ENCODE results near the gene ANKRD36C. TPM values are rescaled to one million over a fixed set of nuclear protein-coding genes. Genes with fewer than 3 reads are reported as not detected.
"Not testable (repeated sequence)": the region's sequence is repeated elsewhere in the genome, so short reads cannot be mapped to it uniquely, and the experiment has no call there.

Gene ANKRD36C
- total and polyA plus RNA-seq, 2 experiments from 2014 or later, result 16.2 to 16.8 TPM

DNA sequence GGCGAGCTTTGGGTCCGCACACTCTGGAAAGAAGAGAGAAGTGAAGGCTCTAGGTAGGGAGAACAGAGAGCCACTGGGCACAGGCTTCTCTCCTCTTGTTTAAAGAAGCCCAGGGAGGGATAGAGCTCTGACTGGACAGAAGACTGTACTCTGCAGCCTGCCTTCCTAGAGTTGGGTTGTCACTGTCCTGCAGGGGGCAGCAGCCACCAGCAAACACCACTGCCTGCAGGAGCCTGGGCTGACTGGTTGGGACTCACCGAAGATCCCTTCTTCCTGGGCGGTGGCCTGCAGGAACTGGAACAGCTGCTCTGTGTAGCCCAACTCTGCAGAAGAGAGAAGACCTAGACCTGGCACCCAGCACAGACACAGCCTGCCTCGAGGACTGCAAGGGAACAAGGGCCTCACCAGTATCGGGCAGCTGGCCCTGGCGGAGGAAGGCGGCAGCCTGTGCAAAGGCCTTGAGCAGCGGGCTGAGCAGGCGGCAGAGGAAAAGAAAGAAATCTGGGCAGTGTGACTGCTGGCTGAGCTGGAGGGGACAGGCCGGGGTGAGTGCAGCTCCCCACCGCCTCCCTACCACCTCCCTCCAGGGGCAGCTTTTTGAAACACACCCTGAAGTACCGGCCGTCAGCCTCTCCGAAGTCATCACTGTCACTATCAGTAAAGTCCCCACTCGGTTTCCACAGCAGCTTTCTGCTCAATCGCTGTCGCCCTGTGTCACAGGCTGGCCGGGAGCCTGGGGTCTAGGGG lies 31.2 kb upstream of the ANKRD36C start:
- not testable (repeated sequence) for H3K36me3 Mint-ChIP-seq (ENCODE audit: low read depth); H3K27ac Mint-ChIP-seq; H3K4me3 ChIP-seq; H2AFZ ChIP-seq; H3K4me3 Mint-ChIP-seq; H3K9me3 Mint-ChIP-seq; H3K79me2 ChIP-seq (replicated peaks; ENCODE audit: insufficient read depth); H3K27me3 ChIP-seq (ENCODE audit: insufficient read depth); H3K4me1 ChIP-seq (ENCODE audit: insufficient read depth); H4K20me1 ChIP-seq (replicated peaks; ENCODE audit: insufficient read depth); H3K27ac ChIP-seq (ENCODE audit: low read depth); H3K9me2 ChIP-seq (ENCODE audit: insufficient read depth); H3K4me1 Mint-ChIP-seq; H3F3A ChIP-seq (replicated peaks; ENCODE audit: low read depth); H3K4me2 ChIP-seq; H3K36me3 ChIP-seq (ENCODE audit: insufficient read depth)
- peaks cover 12% of the 10 kb centered on the region for H3K27me3 Mint-ChIP-seq (ENCODE audit: insufficient read depth, low read depth, poor library complexity)
- TF ChIP-seq, protein P1, sequence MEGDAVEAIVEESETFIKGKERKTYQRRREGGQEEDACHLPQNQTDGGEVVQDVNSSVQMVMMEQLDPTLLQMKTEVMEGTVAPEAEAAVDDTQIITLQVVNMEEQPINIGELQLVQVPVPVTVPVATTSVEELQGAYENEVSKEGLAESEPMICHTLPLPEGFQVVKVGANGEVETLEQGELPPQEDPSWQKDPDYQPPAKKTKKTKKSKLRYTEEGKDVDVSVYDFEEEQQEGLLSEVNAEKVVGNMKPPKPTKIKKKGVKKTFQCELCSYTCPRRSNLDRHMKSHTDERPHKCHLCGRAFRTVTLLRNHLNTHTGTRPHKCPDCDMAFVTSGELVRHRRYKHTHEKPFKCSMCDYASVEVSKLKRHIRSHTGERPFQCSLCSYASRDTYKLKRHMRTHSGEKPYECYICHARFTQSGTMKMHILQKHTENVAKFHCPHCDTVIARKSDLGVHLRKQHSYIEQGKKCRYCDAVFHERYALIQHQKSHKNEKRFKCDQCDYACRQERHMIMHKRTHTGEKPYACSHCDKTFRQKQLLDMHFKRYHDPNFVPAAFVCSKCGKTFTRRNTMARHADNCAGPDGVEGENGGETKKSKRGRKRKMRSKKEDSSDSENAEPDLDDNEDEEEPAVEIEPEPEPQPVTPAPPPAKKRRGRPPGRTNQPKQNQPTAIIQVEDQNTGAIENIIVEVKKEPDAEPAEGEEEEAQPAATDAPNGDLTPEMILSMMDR (conservative IDR thresholded peaks at IDR 0.05; ENCODE audit: low read depth in 2 of 2), result peak; percentile 74 to 89
- DNase-seq (ENCODE audit: low spot score) (peak; percentile 85), ATAC-seq (peak; percentile 95)

DNA sequence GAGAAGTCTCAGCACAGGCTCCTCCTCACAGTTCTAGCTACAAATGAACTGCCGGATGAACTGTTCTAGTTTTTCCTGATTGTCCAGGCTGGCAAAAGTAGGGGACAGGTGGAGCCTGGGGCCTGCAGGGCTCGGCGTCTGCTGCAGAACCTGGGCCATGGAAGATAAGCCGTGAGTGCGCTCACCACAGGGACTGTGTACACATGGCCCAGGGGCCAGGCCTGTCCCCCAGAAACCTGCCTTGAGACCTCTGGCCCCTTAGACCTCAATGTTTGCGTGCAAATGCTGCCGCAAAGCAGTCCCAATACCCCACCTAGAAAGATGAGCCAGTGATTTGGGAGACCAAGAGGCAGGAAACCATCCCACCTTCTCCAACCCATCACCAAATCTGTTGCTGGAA lies 30.5 kb upstream of the ANKRD36C start:
- ATAC-seq; DNase-seq (ENCODE audit: low spot score): not testable (repeated sequence)

DNA sequence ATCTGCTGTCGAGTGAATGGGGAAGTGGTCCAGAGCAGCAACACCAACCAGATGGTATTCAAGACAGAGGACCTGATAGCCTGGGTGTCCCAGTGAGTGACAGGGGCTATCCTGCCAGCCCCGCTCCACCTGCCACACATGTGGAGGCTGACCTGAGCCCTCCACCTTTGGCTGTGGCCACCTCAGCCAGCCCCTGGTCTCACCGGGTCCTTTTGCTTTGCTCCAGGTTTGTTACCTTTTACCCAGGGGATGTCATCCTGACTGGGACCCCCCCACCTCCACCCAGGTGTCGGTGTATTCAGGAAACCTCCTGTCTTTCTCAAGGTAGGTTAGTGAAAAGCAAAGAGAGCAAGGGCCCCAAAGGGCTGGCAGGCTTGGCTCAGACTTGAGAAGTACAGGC lies 29.5 kb upstream of the ANKRD36C start:
- not testable (repeated sequence) for H3K36me3 ChIP-seq (ENCODE audit: insufficient read depth); H3K9me3 Mint-ChIP-seq; H4K20me1 ChIP-seq (replicated peaks; ENCODE audit: insufficient read depth); H3K36me3 Mint-ChIP-seq (ENCODE audit: low read depth); H3K27ac Mint-ChIP-seq; H3K79me2 ChIP-seq (replicated peaks; ENCODE audit: insufficient read depth); H3K4me1 Mint-ChIP-seq; DNase-seq (ENCODE audit: low spot score); H3K9me2 ChIP-seq (ENCODE audit: insufficient read depth); ATAC-seq; H3K4me1 ChIP-seq (ENCODE audit: insufficient read depth); H3K4me3 Mint-ChIP-seq; H3K27me3 ChIP-seq (ENCODE audit: insufficient read depth); H3F3A ChIP-seq (replicated peaks; ENCODE audit: low read depth); H3K4me3 ChIP-seq; H2AFZ ChIP-seq; H3K27ac ChIP-seq (ENCODE audit: low read depth); H3K4me2 ChIP-seq
- peaks cover 12% of the 10 kb centered on the region for H3K27me3 Mint-ChIP-seq (ENCODE audit: insufficient read depth, low read depth, poor library complexity)

More for the DNA sequence above, 30.5 kb upstream of the ANKRD36C start:
- not testable (repeated sequence) for H3K4me3 Mint-ChIP-seq; H3K79me2 ChIP-seq (replicated peaks; ENCODE audit: insufficient read depth); H3K4me2 ChIP-seq; H3K9me2 ChIP-seq (ENCODE audit: insufficient read depth); H4K20me1 ChIP-seq (replicated peaks; ENCODE audit: insufficient read depth); H3K4me1 ChIP-seq (ENCODE audit: insufficient read depth); H3K27ac Mint-ChIP-seq; H3K4me1 Mint-ChIP-seq; H3K27me3 ChIP-seq (ENCODE audit: insufficient read depth); H3K36me3 ChIP-seq (ENCODE audit: insufficient read depth); H3K9me3 Mint-ChIP-seq; H3K4me3 ChIP-seq; H3K36me3 Mint-ChIP-seq (ENCODE audit: low read depth); H2AFZ ChIP-seq; H3K27ac ChIP-seq (ENCODE audit: low read depth); H3F3A ChIP-seq (replicated peaks; ENCODE audit: low read depth)
- H3K27me3 Mint-ChIP-seq (ENCODE audit: insufficient read depth, low read depth, poor library complexity), result peaks cover 12% of the 10 kb centered on the region

DNA sequence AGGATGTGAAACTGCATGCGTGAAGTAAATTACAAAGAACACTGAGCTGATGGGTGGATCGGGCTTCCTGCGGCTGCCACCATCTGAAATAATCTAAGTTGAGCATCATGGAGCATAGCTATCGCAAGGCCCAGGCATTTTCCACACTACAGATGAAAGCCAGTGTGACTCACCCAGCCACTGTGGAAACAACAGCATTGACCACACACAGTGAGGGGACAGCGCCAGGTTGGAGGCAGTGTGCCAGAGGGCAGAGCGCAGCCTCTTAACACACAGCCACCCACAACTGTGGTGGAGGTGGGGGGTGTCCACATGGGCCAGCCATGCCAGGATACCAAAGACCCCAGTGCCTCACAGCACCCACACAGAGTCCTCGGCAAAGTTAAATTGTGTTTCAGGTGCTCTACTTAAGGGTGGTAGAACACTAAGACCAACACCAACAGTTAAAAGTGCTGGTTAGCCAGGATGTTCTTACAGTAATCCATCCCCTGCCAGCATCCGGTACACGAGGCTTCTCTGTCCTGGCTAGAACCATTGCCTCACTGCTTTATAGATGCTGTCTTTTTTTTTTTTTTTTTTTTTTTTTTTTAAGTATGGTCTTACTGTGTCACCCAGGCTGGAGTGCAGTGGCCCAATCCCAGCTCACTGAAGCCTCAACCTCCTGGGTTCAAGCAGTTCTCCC lies 28.4 kb upstream of the ANKRD36C start:
- H3K4me1 Mint-ChIP-seq; H3K9me3 Mint-ChIP-seq; H3K4me3 Mint-ChIP-seq; H3K79me2 ChIP-seq (replicated peaks; ENCODE audit: insufficient read depth); H3K27me3 ChIP-seq (ENCODE audit: insufficient read depth); DNase-seq (ENCODE audit: low spot score); H3K36me3 Mint-ChIP-seq (ENCODE audit: low read depth); H3F3A ChIP-seq (replicated peaks; ENCODE audit: low read depth); H3K9me2 ChIP-seq (ENCODE audit: insufficient read depth); H3K27ac Mint-ChIP-seq; H3K4me2 ChIP-seq; H3K4me1 ChIP-seq (ENCODE audit: insufficient read depth); H4K20me1 ChIP-seq (replicated peaks; ENCODE audit: insufficient read depth); H3K36me3 ChIP-seq (ENCODE audit: insufficient read depth); ATAC-seq; H3K27ac ChIP-seq (ENCODE audit: low read depth); H2AFZ ChIP-seq; H3K4me3 ChIP-seq: not testable (repeated sequence)
- peaks cover 12% of the 10 kb centered on the region for H3K27me3 Mint-ChIP-seq (ENCODE audit: insufficient read depth, low read depth, poor library complexity)

DNA sequence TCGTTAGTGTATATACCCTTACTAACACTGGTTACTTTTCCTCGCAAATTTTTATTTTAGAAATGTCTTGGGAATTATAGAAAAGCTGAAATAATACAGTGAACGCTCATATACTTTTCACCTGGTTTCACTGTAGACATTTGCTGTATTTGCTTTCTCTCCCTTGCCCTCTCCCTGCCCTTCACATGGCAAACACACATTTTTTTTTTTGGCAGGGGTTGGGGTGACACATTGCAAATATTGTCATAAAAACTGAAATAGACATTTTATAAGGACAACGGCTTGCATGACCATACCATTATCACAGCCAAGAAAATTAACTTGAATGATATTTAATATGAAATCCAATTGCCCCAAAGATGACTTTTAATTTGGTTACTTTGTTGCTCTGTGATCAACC lies 24.7 kb upstream of the ANKRD36C start:
- H3K4me1 Mint-ChIP-seq; DNase-seq (ENCODE audit: low spot score); H3F3A ChIP-seq (replicated peaks; ENCODE audit: low read depth); H3K27ac ChIP-seq (ENCODE audit: low read depth); H4K20me1 ChIP-seq (replicated peaks; ENCODE audit: insufficient read depth); H3K9me3 Mint-ChIP-seq; H3K4me1 ChIP-seq (ENCODE audit: insufficient read depth); H3K27me3 ChIP-seq (ENCODE audit: insufficient read depth); H3K27me3 Mint-ChIP-seq (ENCODE audit: insufficient read depth, low read depth, poor library complexity); H3K9me2 ChIP-seq (ENCODE audit: insufficient read depth); H3K27ac Mint-ChIP-seq; H3K36me3 Mint-ChIP-seq (ENCODE audit: low read depth); H3K79me2 ChIP-seq (replicated peaks; ENCODE audit: insufficient read depth); H3K4me3 Mint-ChIP-seq; ATAC-seq; H3K36me3 ChIP-seq (ENCODE audit: insufficient read depth); H3K4me2 ChIP-seq; H3K4me3 ChIP-seq; H2AFZ ChIP-seq: not testable (repeated sequence)
